Stimulated activated CD8-positive, alpha-beta memory T cell treated with anti-CD3 and anti-CD28 coated beads, Interleukin-4, amount 100 ng/mL, for 24 hours (primary cell): ENCODE results near the gene C16orf74.

ENCODE experiments used
- DNase-seq: peaks from one replicate; pipeline ENCODE4 v3.0.0-alpha.2; 2020; ENCODE audit warnings: low read depth

C16orf74 gene

GRCh38 chr16:85695196-85696128 is 55.4 kb downstream of the C16orf74 start:
- no peak for DNase-seq

DNA sequence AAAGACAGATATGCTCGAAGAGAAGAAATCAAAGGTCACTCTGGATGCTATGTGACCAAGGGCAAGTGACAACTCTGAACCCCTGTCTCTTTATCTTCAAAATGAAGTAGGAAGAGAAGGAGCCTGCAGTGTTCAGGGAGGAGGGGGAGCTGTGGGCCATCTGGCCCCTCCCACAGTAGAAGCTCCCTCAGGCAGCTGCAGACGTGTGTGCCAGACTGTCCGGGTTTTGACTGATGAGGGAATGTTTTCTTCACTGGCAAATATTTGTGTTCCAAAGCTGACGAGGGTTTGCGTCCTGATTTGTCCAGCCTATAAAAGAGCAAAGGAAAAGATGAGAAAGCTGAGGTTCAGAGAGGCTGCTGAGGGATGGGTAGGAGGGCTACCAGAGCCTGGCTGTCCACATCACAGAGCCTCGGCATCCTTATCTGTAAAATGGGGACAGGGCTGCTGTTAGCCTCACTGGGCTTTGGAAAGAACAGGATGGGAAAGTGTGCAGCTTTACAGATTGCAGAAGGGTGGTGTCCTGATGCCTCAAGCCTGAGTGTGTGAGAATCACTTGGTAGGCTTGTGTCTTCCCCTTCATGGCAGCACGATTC is 60.3 kb downstream of the C16orf74 start:
- no peak for DNase-seq

- no peak for DNase-seq
These were observed 61.0 kb downstream of the C16orf74 start for GRCh38 chr16:85689950-85690320.

- DNase-seq, result no peak
These were observed 61.5 kb downstream of the C16orf74 start for GRCh38 chr16:85689285-85689949.

DNA sequence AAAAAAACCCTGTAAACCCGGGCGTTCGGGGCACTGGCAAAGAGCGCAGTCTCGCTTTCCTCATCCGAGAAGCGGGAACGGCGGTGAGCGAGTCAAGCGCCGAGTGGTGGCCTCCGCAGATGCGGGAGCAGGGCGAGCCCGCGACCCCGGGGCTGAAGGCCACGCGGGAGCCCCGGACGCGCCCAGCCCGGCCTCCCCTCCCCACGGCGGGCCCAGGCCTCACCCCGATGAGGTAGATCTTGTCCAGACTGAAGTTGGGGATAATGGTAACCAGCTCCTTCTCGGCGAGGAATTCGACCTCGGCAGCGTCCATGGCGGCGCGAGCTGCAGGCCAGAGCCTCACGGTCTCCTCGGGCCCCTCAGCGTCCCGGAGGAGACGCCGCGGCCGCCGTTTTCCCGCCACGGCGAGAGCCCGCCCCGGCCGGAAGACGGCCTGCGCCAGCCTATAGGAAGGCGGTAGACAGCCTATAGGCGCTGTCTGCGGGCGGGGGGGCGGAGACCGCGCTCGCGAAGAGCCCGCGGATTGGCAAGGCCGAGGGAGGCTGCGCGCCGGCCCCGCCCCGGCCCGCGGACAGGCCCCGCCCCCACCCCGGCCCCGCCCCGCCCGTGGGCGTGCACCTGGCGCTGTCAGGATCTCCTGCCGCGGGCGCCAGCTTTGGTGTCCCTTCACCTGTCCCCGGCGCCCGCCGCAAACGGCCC is 62.2 kb downstream of the C16orf74 start, which contains the start of gene GINS2:
TSS of gene GINS2 (minus strand) at position 369 of the 699 bp plus-strand sequence. CDS start at position 313, 56 bp downstream.
- DNase-seq, result peak; percentile 88

DNA sequence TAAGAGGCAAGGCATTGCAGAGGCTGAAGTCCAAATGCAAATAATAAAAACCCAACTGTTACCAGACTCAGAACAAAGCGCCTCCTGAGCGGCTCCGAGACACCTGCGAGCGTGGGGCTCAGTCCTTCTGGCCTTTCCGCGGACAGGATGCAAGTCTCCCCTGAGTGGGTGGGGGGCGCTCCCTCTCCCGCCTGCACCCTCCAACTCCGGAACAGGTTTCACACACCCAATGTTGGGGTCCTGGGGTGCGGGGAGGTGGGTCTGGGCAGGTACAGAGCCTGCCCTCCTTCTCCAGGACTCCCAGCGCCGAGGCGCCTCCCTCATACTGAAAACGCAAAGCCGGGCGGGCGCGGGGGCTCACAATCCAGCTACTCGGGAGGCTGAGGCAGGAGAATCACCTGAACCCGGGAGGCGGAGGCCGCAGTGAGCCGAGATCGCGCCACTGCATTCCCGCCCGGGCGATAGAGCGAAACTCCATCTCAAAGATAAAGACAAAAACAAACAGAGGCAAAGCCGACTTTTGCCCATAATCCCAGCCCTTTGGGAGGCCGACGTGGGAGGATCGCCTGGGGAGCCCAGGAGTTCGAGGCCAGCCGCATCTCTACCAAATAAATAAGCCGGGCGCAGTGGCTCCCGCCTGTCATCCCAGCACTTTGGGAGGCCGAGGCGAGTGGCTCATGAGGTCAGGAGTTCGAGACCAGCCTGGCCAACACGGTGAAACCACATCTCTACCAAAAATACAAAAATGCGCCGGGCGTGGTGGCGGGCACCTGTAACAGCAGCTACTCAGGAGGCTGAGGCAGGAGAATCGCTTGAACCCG is 63.0 kb downstream of the C16orf74 start:
- DNase-seq, result no peak

- no peak for DNase-seq
These were observed 63.8 kb downstream of the C16orf74 start for GRCh38 chr16:85686912-85687591.

DNA sequence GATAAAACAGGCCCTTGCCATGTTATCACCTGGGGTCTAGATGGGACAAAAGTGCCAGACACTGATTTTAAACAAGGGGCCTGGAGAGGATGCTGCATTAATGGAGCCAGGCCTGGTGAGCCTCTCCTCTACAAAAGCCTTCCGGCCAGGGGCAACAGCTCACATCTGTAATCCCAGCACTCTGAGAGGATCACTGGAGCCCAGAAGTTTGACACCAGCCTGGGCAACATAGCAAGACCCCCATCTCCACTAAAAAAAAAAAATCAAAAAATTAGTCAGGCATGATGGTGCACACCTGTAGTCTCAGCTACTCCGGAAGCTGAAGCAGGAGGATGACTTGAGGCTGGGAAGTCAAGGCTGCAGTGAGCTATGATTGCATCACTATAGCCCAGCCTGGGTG is 65.6 kb downstream of the C16orf74 start:
- DNase-seq, result no peak

GRCh38 chr16:85683363-85683762 is 67.5 kb downstream of the C16orf74 start:
- no peak for DNase-seq

- DNase-seq, result no peak
These were observed 68.4 kb downstream of the C16orf74 start for GRCh38 chr16:85682516-85682915.

DNA sequence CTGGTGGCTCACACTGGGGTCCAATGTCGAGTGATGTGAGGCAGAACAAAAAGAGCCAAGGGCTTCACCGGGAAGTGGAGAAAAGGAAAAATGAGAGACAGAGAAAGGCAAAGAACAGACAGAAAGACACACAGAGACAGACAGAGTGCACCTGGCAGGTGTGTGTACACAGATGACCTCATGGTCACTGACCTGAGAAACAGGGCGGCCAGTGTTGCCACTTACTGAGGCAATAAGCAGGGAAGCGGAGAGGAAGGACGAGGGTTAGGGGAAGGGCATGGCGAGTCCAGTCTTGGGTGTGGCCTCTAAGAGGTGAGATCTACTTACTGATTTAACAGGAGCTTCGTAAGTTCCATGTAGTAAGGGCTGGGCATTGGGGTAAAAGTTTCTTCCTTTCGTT is 69.6 kb downstream of the C16orf74 start:
- no peak for DNase-seq

DNA sequence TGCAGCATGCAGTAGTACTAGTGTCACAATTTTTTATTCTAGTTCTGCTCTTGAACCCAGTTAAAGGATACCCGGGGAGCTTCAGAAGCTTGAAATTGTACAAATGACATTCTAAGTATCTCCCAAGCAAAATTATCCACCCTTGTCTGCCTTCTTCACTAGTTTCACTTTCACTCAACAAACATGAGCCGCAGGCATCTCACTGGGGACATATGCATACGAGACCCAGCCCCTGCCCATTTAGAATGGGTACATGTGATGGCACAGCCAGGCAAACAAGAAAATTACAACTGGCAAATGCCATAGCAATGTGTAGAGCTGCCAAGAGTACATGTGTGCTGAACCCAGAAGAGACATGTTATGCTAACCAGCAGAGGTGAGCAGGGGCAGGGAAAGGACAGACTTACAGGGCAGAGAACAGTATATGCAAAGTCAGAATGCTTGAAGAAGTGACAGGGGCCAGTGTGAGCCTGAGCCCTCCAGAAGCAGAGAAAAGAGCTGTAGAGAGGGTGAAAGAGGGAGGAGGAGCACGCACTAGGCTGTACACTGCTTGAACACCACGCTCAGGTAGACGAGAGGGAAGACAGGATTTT is 70.4 kb downstream of the C16orf74 start:
- DNase-seq, result no peak

GRCh38 chr16:85679870-85680269 is 71.0 kb downstream of the C16orf74 start:
- no peak for DNase-seq

DNA sequence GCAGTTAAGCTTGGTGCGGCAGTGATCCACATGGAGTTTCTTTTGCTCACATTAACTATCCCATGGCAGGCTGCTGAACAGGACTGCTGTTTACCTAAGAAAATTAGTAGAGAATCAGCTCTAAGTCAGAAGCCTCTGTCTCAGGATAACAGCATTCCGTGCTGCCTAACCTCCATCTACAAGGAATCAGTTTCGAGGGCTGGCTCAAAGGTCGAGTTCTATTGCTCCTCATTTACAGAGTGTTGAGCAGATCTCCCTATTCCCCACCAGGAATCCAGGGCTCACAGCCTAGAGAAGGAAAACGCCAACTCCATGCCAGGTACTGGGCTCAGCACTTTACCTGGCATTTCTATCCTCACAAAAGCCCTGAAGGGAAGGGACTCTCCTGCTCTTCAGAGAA is 72.1 kb downstream of the C16orf74 start:
- DNase-seq, result no peak

- no peak for DNase-seq
These were observed 72.9 kb downstream of the C16orf74 start for GRCh38 chr16:85678016-85678415.

DNA sequence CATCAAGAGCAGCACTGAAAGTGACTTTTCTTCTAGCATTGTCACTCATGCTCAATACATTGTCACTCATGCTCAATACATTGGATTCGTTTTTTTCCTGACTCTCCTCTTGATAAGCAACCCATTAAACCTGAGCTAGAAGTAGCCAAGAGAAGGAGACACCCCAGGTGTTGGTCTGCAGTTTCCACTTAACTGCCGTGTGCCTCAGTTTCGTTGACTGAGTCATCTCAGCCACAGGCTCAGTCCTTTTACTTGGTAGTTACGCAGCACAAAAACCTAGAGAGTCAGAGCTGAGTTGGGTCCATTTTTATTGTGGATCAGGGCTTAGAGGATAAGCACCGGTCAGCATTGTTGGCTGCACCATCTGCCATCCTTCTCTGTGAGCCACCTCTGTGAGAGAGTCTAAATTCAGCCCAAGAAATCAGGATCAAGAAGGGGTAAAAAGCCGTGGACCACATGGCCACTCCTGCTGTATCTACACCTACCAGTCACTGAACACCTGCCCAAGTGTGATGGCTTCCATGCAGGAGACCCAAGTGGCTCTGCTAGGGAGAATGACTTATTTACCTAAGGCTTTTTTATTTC is 73.4 kb downstream of the C16orf74 start:
- no peak for DNase-seq

- DNase-seq, result no peak
These were observed 74.4 kb downstream of the C16orf74 start for GRCh38 chr16:85676466-85676865.

DNA sequence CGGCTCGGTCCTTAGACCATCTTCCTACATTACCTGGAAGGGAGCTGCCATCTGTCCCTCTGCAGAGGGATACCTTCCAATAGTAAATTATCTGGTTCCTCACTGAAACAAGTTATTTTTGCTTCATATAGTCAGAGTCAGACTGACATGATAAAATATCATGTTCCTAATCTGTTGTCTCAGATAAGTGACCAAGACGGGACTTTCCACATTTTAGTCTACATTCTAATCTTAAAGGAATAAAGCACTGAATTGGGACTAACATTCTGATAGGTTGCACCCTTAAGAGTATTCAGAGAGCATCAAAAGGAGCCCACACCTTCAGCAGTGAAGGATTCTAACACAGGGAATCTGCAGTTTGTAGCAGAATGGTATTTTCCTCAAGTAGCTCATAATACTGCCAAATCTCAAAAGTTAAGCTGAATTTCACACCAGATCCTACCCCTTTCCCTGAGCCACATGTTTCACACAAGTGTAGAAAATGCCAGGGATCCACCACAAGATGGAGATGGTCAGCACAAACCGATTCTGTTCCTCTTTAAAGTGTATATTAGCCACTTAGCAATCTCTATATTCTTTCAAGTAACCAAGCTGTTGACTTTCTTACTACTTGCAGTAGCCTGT is 75.5 kb downstream of the C16orf74 start:
- no peak for DNase-seq

- no peak for DNase-seq
These were observed 76.1 kb downstream of the C16orf74 start for GRCh38 chr16:85674828-85675227.

GRCh38 chr16:85674418-85674755 is 76.5 kb downstream of the C16orf74 start:
- no peak for DNase-seq
